NCI-H526 treated with DMSO at 0.1 percent for 48 hours (cell line): ENCODE measurements around the gene RNF222.
"Not testable (repeated sequence)": the region's sequence is repeated elsewhere in the genome, so short reads cannot be mapped to it uniquely, and the experiment has no call there.

Experiments
- DNase-seq: peaks from one replicate; lab custom pipeline; 2025; lab: John Stamatoyannopoulos, UW

Gene RNF222

GRCh38 chr17:8378117-8378516 is 19.5 kb downstream of the RNF222 start:
- DNase-seq: not testable (repeated sequence)

- no peak for DNase-seq
Measured at GRCh38 chr17:8377422-8377821, 20.2 kb downstream of the RNF222 start.

- DNase-seq: peak; percentile 65
Measured at GRCh38 chr17:8376271-8377067, 21.2 kb downstream of the RNF222 start, which contains the start of gene KRABD2. KRABD2 (minus strand) TSS chr17:8376704.

GRCh38 chr17:8375738-8376259 is 21.8 kb downstream of the RNF222 start:
- DNase-seq: no peak

GRCh38 chr17:8373856-8374255 is 23.8 kb downstream of the RNF222 start:
- DNase-seq: not testable (repeated sequence)

GRCh38 chr17:8372422-8372821 is 25.2 kb downstream of the RNF222 start:
- no peak for DNase-seq

GRCh38 chr17:8371786-8372185 is 25.8 kb downstream of the RNF222 start:
- no peak for DNase-seq

GRCh38 chr17:8369944-8370343 is 27.7 kb downstream of the RNF222 start:
- no peak for DNase-seq

- DNase-seq: no peak
Measured at GRCh38 chr17:8368193-8368592, 29.4 kb downstream of the RNF222 start.

- DNase-seq: no peak
Measured at GRCh38 chr17:8366231-8366630, 31.4 kb downstream of the RNF222 start.

GRCh38 chr17:8365143-8365542 is 32.5 kb downstream of the RNF222 start:
- DNase-seq: no peak

GRCh38 chr17:8362651-8363332 is 34.8 kb downstream of the RNF222 start:
- no peak for DNase-seq

GRCh38 chr17:8360751-8361150 is 36.9 kb downstream of the RNF222 start:
- DNase-seq: no peak

GRCh38 chr17:8360260-8360659 is 37.4 kb downstream of the RNF222 start:
- no peak for DNase-seq

GRCh38 chr17:8359769-8360168 is 37.9 kb downstream of the RNF222 start:
- no peak for DNase-seq

- DNase-seq: no peak
Measured at GRCh38 chr17:8357910-8358309, 39.7 kb downstream of the RNF222 start.

GRCh38 chr17:8354236-8354635 is 43.4 kb downstream of the RNF222 start:
- DNase-seq: no peak

GRCh38 chr17:8353736-8354135 is 43.9 kb downstream of the RNF222 start:
- no peak for DNase-seq

- DNase-seq: no peak
Measured at GRCh38 chr17:8350339-8350738, 47.3 kb downstream of the RNF222 start.

- not testable (repeated sequence) for DNase-seq
Measured at GRCh38 chr17:8347001-8347400, 50.6 kb downstream of the RNF222 start.

GRCh38 chr17:8345951-8346665 is 51.5 kb downstream of the RNF222 start:
- no peak for DNase-seq

- no peak for DNase-seq
Measured at GRCh38 chr17:8345052-8345690, 52.5 kb downstream of the RNF222 start.
